HCT116 (cell line): ENCODE measurements around the gene SNX2. TPM values are rescaled to one million over a fixed set of nuclear protein-coding genes. Genes with fewer than 3 reads are reported as not detected.

Experiments
- ATAC-seq: fragments of 200-7000 bp; cut with Tn5 transposase; 2 replicates; pipeline ENCODE4 v1.9.1; 2020; ENCODE audit warnings: mild to moderate bottlenecking, moderate library complexity
- BruUV-seq: library from RNA; stranded (reverse); fragments of 400-500 nt; replicated peaks from 2 replicates; lab custom pipeline; 2021; lab: Mats Ljungman, UMichigan
- CTCF ChIA-PET: fragments of 300-600 bp; sonication (Branson Sonifier 250); formaldehyde crosslinking; loops from one replicate; lab custom pipeline; 2021; ENCODE audit warnings: antibody characterized with exemption; lab: Charles Lee
- POLR2A ChIA-PET: fragments of 300-600, 350-600 bp; sonication (Branson Sonifier 250); formaldehyde crosslinking; loops from one replicate; lab custom pipeline; 2021; ENCODE audit warnings: antibody characterized with exemption; lab: Charles Lee
- RAD21 ChIA-PET, 2 experiments: fragments of 300-600 bp; sonication (Branson Sonifier 250); formaldehyde crosslinking; loops; one replicate each; lab custom pipeline; 2023; ENCODE audit warnings: low total read pairs in 2 of 2; ENCODE audit not compliant: uncharacterized antibody in 2 of 2, unreplicated experiment in 2 of 2, low non-redundant PET in 1 of 2; lab: Charles Lee
- DNase-seq: peaks from one replicate; pipeline ENCODE4 v3.0.0-alpha.2; 2010; ENCODE audit warnings: low read depth, low spot score
- H2AFZ ChIP-seq: fragments of 200-600 bp; shearing (Covaris generic), sonication (generic); 2 replicates; pipeline ENCODE4 v1.6.1; 2017; ENCODE audit warnings: low read depth, mixed run types, mixed read lengths, antibody characterized with exemption, low read length; ENCODE audit not compliant: poor library complexity, severe bottlenecking
- H3K27ac ChIP-seq: 2 replicates; pipeline ENCODE4 v1.5.1; 2012; ENCODE audit warnings: low read depth, low read length
- H3K27me3 ChIP-seq: fragments of 200-600 bp; sonication (generic); 2 replicates; pipeline ENCODE4 v1.6.1; 2016; ENCODE audit warnings: mixed run types, low read length, mixed read lengths; ENCODE audit not compliant: insufficient read depth
- H3K36me3 ChIP-seq, 2 experiments: fragments of 200-500 bp in 1 of 2; fragments of 200-600 bp in 1 of 2; sonication (Bioruptor generic) in 1 of 2; sonication (generic) in 1 of 2; 2 replicates each; pipeline versions ENCODE4 v1.5.1 to v1.6.1; 2014 to 2016; ENCODE audit warnings: low read length in 2 of 2, inconsistent platforms in 1 of 2, mixed read lengths in 1 of 2, mixed run types in 1 of 2; ENCODE audit not compliant: insufficient read depth in 2 of 2, control insufficient read depth in 1 of 2
- H3K4me1 ChIP-seq, 2 experiments: fragments of 200-600 bp in 1 of 2; sonication (generic) in 1 of 2; 2 replicates each; pipeline versions ENCODE4 v1.5.1 to v1.6.1; 2012 to 2017; ENCODE audit warnings: low read length in 2 of 2, inconsistent platforms in 1 of 2, mild to moderate bottlenecking in 1 of 2, mixed read lengths in 1 of 2, mixed run types in 1 of 2, moderate library complexity in 1 of 2; ENCODE audit not compliant: insufficient read depth in 2 of 2, control insufficient read depth in 1 of 2
- H3K4me2 ChIP-seq: fragments of 200-600 bp; sonication (generic); 2 replicates; pipeline ENCODE4 v1.6.1; 2017; ENCODE audit warnings: mixed run types, low read length, mixed read lengths
- H3K4me3 ChIP-seq, 2 experiments: fragments of 200-600 bp in 1 of 2; sonication (generic) in 1 of 2; replicated peaks in 1 of 2; 2 replicates each; pipeline ENCODE4 v1.5.1; 2011 to 2016; ENCODE audit warnings: low read length in 2 of 2, control low read depth in 1 of 2, low read depth in 1 of 2, mild to moderate bottlenecking in 1 of 2, mixed read lengths in 1 of 2, mixed run types in 1 of 2
- H3K79me2 ChIP-seq: fragments of 200-600 bp; sonication (generic); 2 replicates; pipeline ENCODE4 v1.6.1; 2017; ENCODE audit warnings: mild to moderate bottlenecking, mixed run types, low read length, moderate library complexity, mixed read lengths; ENCODE audit not compliant: insufficient read depth
- H3K9ac ChIP-seq: fragments of 200-600 bp; sonication (generic); 2 replicates; pipeline ENCODE4 v1.6.1; 2016; ENCODE audit warnings: low read length, mixed read lengths
- H3K9me2 ChIP-seq: fragments of 200-600 bp; sonication (generic), shearing (Covaris generic); 2 replicates; pipeline ENCODE4 v1.6.1; 2017; ENCODE audit warnings: mixed run types, mild to moderate bottlenecking, moderate library complexity; ENCODE audit not compliant: insufficient read depth
- H3K9me3 ChIP-seq, 2 experiments: fragments of 200-500 bp in 1 of 2; fragments of 200-600 bp in 1 of 2; sonication (Bioruptor generic) in 1 of 2; sonication (generic) in 1 of 2; 2 replicates each; pipeline ENCODE4 v1.6.1; 2014 to 2017; ENCODE audit warnings: low read length in 2 of 2, mixed read lengths in 2 of 2, inconsistent platforms in 1 of 2, low read depth in 1 of 2, mild to moderate bottlenecking in 1 of 2, mixed run types in 1 of 2, moderate library complexity in 1 of 2; ENCODE audit not compliant: control insufficient read depth in 1 of 2, insufficient read depth in 1 of 2
- H4K20me1 ChIP-seq: fragments of 200-600 bp; sonication (generic), shearing (Covaris generic); 2 replicates; pipeline ENCODE4 v1.6.1; 2017; ENCODE audit warnings: mixed run types, mild to moderate bottlenecking, moderate library complexity; ENCODE audit not compliant: insufficient read depth
- ATF3 ChIP-seq: IDR thresholded peaks from 2 replicates; pipeline ENCODE4 v1.6.1; 2012
- CEBPB ChIP-seq: IDR thresholded peaks from 2 replicates; pipeline ENCODE4 v1.6.1; 2012; ENCODE audit warnings: low read depth
- CTCF ChIP-seq, 3 experiments: fragments of 200-600 bp in 1 of 3; sonication (generic) in 1 of 3; IDR thresholded peaks in 2 of 3; conservative IDR thresholded peaks in 1 of 3; 2 replicates each; pipeline ENCODE4 v1.5.1; 2012 to 2017; ENCODE audit warnings: low read depth in 2 of 3, low read length in 2 of 3, antibody characterized with exemption in 1 of 3, borderline replicate concordance in 1 of 3, control low read depth in 1 of 3, mild to moderate bottlenecking in 1 of 3, mixed read lengths in 1 of 3, mixed run types in 1 of 3, moderate library complexity in 1 of 3; ENCODE audit not compliant: insufficient read depth in 1 of 3
- EGR1 ChIP-seq: IDR thresholded peaks from 2 replicates; pipeline ENCODE4 v1.6.1; 2012; ENCODE audit warnings: low read depth
- JUND ChIP-seq: IDR thresholded peaks from 2 replicates; pipeline ENCODE4 v1.6.1; 2012
- MAX ChIP-seq: IDR thresholded peaks from 2 replicates; pipeline ENCODE4 v1.6.1; 2012
- POLR2A ChIP-seq: IDR thresholded peaks from 2 replicates; pipeline ENCODE4 v1.7.0; 2011; ENCODE audit warnings: borderline replicate concordance; ENCODE audit not compliant: insufficient read depth, insufficient read length; ENCODE audit errors: extremely low read depth
- REST ChIP-seq: IDR thresholded peaks from 2 replicates; pipeline ENCODE4 v1.6.1; 2012; ENCODE audit warnings: low read depth
- ZNF274 ChIP-seq: fragments of 200-500 bp; sonication (Bioruptor generic); IDR thresholded peaks from 2 replicates; pipeline ENCODE4 v1.6.1; 2014; ENCODE audit warnings: mild to moderate bottlenecking, low read depth, low read length, inconsistent platforms
- intact Hi-C: fragments of 100-400 bp; cut with micrococcal nuclease; formaldehyde crosslinking; loops from 2 replicates; pipeline ENCODE4 v1.10.0; 2022
- total RNA-seq: library from RNA; stranded (reverse); gene quantifications from one replicate; pipeline ENCODE4 v1.2.1, GENCODE V29; 2021; ENCODE audit not compliant: unreplicated experiment

The SNX2 gene
- total RNA-seq, 1 experiment from 2014 or later, result 57.7 TPM

- CTCF ChIA-PET, result interaction anchor here (0.6 kb wide), 1 partner anchor 1293 kb away, joined by 3 read pairs; no protein-coding TSS in a partner anchor
- Histone ChIP-seq H3K9ac (no peak overlapping the region), H3K36me3 (no peaks in the 10 kb centered on the region), H3K79me2 (peaks cover 52% of the 10 kb centered on the region)
- ATAC-seq, result no peak
- no peak for TF ChIP-seq ZNF274
- no peak for TF ChIP-seq CTCF (IDR thresholded peaks at IDR 0.05 in 2 of 3, conservative IDR thresholded peaks at IDR 0.05 in 1 of 3; ENCODE audit: borderline replicate concordance in 1 of 3, insufficient read depth in 1 of 3, low read depth in 2 of 3, low read length in 2 of 3)
- no peak for TF ChIP-seq CEBPB
- TF ChIP-seq, all 23 proteins: peak for 0
- H3K4me3 ChIP-seq, result no peak overlapping the region
- H2AFZ ChIP-seq, result no peak overlapping the region
- no peak overlapping the region for H3K27ac ChIP-seq
- H3K4me1 ChIP-seq, result no peaks in the 10 kb centered on the region
- intact Hi-C loops, result no loop called here
- H3K27me3 ChIP-seq, result no peaks in the 10 kb centered on the region
- no peak overlapping the region for H3K4me2 ChIP-seq
- DNase-seq, result no peak
- H3K9me2 ChIP-seq, result no peaks in the 10 kb centered on the region
- H4K20me1 ChIP-seq, result no peaks in the 10 kb centered on the region; the same call in 1 of the 2 replicates
- ChIA-PET POLR2A (no interaction called here), RAD21 (no interaction called here)
- no TSS peak for BruUV-seq
- no peaks in the 10 kb centered on the region for H3K9me3 ChIP-seq
These were observed 15.6 kb downstream of the SNX2 start for GRCh38 chr5:122790354-122791103.

- no peaks in the 10 kb centered on the region for H3K4me1 ChIP-seq
- no peak overlapping the region for H3K9ac ChIP-seq
- DNase-seq (no peak), ATAC-seq (no peak)
- H3K4me2 ChIP-seq, result no peak overlapping the region
- no peak for TF ChIP-seq CTCF (IDR thresholded peaks at IDR 0.05 in 2 of 3, conservative IDR thresholded peaks at IDR 0.05 in 1 of 3; ENCODE audit: borderline replicate concordance in 1 of 3, insufficient read depth in 1 of 3, low read depth in 2 of 3, low read length in 2 of 3)
- TF ChIP-seq POLR2A, result no peak
- TF ChIP-seq JUND, result no peak
- no peak for TF ChIP-seq ZNF274
- TF ChIP-seq MAX, result no peak
- no peak for TF ChIP-seq EGR1
- no peak for TF ChIP-seq ATF3
- TF ChIP-seq REST, result no peak
- H2AFZ ChIP-seq, result no peak overlapping the region
- H4K20me1 ChIP-seq, result no peaks in the 10 kb centered on the region
- ChIA-PET POLR2A (no interaction called here), RAD21 (no interaction called here), CTCF (no interaction called here)
- H3K9me3 ChIP-seq, result no peaks in the 10 kb centered on the region
- intact Hi-C loops, result no loop called here
- H3K36me3 ChIP-seq, result peaks cover 2 to 3% of the 10 kb centered on the region in 2 experiments; a peak in 1 of 4 replicates
- H3K27me3 ChIP-seq, result no peaks in the 10 kb centered on the region
- H3K79me2 ChIP-seq, result no peaks in the 10 kb centered on the region
- no TSS peak for BruUV-seq
- H3K9me2 ChIP-seq, result no peaks in the 10 kb centered on the region
- no peak overlapping the region for H3K27ac ChIP-seq
- H3K4me3 ChIP-seq, result no peak overlapping the region
These were observed 30.6 kb downstream of the SNX2 start for GRCh38 chr5:122805481-122805880.
